T47D (cell line): ENCODE measurements around the gene TMEM80.
"Not testable (repeated sequence)": the region's sequence is repeated elsewhere in the genome, so short reads cannot be mapped to it uniquely, and the experiment has no call there.

ENCODE experiments used
- DNase-seq, 2 experiments: peaks; one replicate each; pipeline versions ENCODE4 v3.0.0 to v3.0.0-alpha.2; 2011 to 2012; ENCODE audit warnings: low read depth in 1 of 2, low spot score in 1 of 2
- JUND ChIP-seq: IDR thresholded peaks from 2 replicates; pipeline ENCODE4 v1.6.1; 2012; ENCODE audit warnings: low read depth
- in situ Hi-C: cut with HindIII; loops from 2 replicates; pipeline ENCODE4 v1.10.0; 2016; ENCODE audit warnings: low sequenced_read_pairs, low pct_unique_long_range_greater_than_20kb

Gene TMEM80

DNA sequence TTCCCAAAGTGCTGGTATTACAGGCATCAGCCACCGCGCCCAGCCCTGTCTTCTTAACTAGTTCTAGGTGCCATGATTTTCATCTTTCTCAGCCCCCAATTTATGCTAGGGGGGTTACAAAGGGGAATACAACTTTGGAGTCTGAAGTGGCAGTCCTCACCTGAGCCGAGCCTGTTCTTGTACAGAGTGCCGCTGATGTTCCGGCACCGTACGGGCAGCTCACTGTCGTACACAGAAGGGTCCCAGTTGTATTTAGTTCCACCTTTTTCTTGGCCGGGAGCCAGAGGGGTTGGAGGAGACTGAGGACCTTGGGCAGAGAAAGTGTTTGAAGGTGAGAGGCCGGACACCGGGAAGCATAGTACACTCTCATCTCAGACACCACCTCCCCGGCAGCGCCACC lies 7.9 kb upstream of the TMEM80 start:
- in situ Hi-C loops: no loop called here
- TF ChIP-seq JUND: no peak
- no peak for DNase-seq

DNA sequence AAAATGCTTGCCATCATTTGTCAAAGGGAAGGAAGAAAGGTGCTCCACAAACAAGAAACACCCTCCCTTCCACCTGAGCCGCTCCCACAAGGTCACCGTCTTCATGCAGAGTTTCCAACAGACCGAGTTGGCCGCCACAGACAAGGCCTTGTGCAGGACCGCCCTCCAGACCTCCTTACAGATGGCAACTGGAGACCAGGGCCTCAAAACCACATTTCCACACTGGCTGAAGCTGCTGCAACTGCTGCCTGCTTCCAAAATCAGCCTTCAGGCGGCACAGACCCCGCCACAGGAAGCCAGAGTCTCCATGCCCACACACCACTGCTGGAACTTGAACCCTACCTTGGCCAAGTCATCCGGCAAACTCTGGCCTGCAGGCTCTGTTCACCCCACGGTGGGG lies 6.9 kb upstream of the TMEM80 start:
- in situ Hi-C loops: no loop called here
- DNase-seq: no peak
- no peak for TF ChIP-seq JUND

DNA sequence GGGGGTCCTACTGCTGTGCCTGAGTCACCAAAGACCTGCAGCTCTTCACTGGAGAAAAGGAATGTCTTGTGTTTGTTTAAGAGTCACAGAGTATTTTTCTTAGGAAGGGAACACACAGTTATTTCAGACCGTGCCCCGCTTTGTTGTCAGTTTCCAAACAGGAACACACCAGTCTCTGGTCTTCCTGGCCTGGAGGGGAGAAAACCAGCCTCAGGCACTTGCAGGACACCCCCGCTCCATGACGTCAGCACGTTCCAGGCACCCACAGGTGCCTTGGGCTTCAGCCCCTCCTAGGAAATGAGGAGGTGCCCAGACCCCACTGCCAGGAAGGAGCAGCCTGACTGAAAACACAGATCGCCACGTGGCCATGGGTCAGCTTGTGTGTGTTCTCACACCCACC lies 6.0 kb upstream of the TMEM80 start:
- in situ Hi-C loops: no loop called here
- DNase-seq: no peak
- no peak for TF ChIP-seq JUND

DNA sequence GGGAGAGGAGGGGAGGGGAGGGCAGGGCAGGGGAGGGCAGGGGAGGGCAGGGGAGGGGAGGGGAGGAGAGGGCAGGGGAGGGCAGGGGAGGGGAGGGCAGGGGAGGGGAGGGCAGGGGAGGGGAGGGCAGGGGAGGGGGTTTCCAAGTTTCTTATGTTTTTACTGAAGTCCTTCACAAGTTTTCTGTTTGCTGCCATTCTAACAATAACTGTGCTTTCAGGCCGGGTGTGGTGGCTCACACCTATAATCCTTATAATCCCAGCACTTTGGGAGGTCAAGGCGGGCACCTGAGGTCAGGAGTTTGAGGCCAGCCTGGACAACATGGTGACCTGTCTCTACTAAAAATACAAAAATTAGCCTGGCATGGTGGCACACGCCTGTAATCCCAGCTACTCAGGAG lies 5.4 kb upstream of the TMEM80 start:
- DNase-seq, in situ Hi-C loops: not testable (repeated sequence)

DNA sequence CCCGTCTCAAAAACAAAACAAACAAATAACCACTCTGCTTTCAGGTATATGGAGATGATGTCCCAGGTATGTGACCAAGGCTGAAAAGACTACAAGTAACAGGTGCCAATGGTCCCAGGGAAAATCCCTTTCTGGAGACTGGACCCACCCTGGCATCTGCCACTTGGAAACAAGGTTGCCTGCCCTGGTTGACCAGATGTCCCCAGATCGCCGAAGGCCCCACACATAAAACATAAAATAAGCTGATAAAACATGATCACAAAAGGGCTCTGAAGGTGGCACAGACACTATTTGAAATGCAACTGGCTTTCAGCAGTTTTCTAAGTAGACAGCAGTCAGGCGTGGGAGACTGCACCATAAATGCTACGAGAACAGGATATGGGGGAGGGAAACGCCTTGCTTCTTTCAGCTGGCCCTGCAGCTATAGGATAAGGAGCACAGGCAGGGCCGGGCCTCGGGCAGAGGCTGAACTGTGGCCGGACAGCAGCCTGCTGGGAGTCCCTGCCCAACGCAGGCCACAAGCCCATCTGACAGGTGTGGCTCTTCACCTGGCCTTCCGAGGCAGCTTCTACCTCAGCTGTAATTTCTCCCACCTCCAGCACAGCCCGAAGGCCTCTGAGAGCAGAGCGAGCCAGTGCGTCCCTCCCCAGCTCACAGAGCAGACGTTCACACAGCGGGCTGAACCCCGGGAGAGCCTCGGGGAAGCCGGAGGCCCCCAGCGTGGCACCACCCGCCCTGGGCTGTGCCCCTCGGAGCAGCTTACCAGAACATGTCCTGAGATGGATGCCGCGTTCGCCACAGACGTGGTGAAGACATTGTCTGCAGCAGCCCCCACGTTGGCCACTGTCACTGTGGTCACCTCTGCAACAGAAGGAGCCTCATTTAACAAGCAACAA lies 4.6 kb upstream of the TMEM80 start:
- TF ChIP-seq JUND: no peak
- in situ Hi-C loops: no loop called here
- no peak for DNase-seq

DNA sequence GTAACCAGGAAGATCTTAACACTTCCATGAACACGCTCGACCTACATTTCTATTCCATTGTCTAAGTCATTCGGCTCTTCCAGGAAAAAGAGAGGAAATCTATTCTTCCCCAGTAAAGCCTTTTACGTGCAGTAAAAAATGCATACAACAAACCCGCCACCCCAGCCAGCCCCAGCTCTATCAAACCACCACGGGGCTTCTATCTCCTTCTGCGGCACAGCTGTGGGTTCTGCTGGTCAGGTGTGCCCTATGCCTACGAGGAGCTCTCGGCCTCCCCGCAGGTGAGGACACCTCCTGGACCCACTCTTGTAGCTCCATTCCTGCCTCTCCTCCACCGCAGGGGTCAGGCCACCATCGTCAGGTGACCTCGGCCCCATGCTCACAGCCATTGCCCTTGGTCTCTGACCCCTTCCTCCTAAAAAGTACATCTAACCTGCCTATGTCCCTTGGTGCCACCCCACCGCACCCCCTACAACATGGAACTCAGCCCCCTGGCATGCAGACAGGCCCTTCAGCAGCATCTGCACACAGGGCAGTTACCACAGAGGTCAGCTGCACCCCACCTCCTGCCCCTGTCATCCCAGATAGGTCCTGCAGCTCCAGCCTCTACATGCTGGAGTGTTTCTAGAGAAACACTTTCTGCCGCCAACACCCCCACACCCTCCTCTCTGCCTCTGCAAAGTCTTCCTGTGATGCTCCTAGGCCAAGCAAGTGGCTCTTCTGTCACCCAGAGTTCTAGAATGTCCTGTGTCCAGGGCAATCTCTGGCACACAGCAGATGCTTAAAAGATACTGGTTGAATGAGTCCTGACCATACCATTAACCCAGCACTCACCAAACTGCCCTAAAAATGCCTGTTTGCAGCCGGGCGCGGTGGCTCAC lies 3.7 kb upstream of the TMEM80 start:
- TF ChIP-seq JUND: no peak
- in situ Hi-C loops: no loop called here
- DNase-seq: no peak

DNA sequence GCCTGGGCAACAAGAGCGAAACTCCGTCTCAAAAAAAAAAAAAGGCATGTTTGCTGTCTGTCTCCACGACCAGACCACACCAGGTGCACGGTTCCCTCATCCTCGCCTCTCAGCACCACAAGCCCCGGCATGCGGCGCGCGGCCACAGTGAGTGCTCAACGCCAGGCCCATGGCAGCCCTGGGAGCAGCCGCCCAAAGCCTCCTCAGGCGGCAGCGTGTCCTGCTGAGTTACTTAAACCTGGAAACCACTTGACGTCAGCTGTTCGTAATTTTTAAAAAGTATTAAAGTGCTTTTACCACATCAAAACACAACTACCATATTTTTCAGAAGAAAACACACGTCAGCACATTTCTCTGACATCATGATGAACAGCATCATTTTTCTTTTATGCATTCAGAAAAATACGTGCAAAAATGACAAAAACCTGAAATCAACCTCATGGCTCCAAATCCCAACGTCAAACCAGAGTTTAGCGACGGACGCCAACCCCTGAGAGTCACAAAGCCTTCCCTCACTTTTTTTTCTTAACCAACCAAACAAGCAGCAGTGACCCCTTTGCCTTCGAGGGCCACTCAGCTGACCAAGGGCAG lies 2.7 kb upstream of the TMEM80 start:
- DNase-seq: no peak
- in situ Hi-C loops: no loop called here
- TF ChIP-seq JUND: no peak

DNA sequence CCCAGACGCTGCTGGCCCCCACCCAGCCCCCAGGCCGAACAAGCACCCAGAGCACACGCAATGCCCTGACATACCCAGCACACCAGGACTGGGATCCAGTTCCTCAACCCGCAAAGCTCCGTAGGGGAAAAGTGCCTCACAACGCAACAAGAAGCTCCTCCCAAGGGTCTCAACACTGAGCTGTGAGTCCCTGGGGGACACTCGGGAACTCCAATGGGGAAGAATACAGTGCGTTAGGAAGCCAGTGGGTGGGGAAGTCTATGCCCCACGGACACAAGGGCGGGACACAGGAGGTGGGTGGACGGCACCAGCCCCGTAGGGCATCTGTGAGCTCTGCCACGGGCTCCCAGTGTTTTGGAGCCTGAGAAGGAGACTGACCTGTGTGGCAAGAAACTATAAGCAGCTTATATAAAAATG lies 2.2 kb upstream of the TMEM80 start:
- TF ChIP-seq JUND: no peak
- DNase-seq: peak in 1 of 2 experiments; percentile 54
- in situ Hi-C loops: no loop called here

DNA sequence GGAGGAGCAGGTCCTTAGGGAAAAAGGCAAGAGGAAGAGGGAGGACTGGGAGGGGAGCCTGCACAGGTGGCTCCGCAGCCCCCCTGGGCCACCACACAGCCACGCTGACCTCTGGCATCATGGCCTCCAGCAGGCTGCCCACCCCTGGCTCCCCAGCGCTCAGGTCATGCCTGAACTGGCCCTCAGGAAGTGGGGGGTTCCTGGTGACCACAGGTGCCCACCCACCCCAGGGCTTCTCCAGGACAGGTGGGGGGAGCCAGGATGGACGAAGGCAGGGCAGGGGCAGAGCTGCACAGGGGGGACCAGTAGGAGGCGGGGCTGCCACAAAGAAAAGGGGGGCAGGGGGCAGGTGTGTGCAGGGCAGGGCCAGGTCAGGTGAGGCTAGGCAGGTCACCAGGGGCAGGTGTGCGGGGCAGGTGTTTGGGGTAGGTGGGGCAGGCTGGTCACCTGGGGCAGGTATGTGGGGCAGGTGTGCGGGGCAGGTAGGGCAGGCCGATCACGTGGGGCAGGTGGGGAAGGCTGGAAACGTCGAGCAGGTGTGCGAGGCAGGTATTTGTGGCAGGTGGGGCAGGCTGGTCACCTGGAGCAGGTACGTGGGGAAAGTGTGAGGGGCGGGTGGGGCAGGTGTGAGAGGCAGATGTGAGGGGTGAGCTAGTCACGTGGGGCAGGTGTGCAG lies 1.6 kb upstream of the TMEM80 start:
- TF ChIP-seq JUND: no peak
- DNase-seq: no peak
- in situ Hi-C loops: no loop called here

DNA sequence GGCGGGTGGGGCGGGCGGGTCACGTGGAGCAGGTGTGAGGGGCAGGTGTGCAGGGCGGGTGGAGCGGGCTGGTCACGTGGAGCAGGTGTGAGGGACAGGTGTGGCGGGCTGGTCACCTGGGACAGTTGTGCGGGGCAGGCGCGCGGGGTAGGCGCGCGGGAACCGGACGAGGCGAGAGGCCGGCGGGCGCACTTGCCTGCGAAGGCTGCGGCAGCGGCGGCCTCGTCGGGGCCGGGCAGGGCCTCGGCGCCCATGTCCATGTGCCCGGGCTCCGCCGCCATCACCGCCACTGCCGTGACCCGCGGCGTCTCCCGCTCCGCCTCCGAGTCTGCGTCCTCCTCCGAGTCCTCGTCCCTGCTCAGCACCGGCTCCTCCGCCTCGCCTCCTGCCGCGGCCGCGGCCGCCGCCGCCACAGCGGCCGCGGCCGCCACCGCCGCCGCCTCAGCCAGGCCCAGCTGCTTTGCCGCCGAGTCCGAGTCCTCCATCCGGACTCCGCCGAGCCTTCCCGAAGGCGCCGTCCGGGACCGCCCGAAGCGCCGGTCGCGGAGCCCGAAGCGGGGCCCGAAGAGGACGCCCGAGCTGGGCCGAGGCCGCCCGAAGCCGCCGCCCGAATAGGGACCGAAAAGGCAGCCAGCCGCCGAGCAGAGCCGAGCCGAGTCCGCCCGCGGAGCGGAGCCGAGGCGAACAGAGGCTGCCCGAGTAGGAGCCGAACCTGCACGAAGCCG lies 891 bp upstream of the TMEM80 start, which contains the start of gene DEAF1:
Gene DEAF1, minus strand, starts transcription at position 660 of the 725 bp plus-strand sequence. Its CDS starts 175 bp downstream, at position 485.
- no peak for TF ChIP-seq JUND
- in situ Hi-C loops: no loop called here
- DNase-seq: peak in 1 of 2 experiments; percentile 96

DNA sequence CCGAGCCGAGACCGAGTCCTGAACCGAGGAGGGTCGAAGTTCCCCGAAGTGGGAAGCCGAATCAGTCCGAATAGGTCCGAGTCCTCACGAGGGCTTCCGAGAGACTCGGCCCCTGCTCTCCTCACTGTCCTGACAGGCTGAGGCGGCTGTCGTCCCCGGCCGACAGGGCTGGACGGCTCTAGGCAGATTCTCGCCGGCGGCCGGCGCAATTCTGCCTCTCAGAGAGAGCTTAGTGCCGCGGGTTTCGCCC lies 403 bp upstream of the TMEM80 start:
- TF ChIP-seq JUND: no peak
- no peak for DNase-seq
- in situ Hi-C loops: no loop called here

DNA sequence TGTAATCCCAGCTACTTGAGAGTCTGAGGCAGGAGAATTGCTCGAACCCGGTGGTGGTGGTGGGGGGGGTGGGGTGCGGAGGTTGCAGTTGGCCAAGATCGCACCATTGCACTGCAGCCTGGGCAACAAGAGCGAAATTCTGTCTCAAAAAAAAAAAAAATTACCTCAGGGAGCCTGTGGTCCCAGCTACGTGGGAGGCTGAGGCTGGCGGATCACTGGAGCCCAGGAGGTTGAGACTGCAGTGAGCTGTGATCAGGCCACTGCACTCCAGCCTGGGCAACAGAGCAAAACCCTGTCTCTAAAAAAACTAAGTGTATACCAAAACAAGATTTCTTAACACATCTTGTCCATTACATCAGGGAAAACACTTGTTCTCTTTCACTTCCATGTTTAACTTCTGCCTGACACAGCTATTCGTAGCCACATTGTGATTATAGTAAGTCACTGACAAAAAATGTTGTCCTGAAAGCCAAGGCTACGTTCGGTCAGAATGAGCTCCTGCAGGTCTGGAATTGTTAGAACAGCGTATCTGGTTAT lies 1.4 kb downstream of the TMEM80 start:
- in situ Hi-C loops: no loop called here
- no peak for DNase-seq
- TF ChIP-seq JUND: no peak
